GM23338 (cell line): ENCODE measurements around the gene ZNF592. TPM values are rescaled to one million over a fixed set of nuclear protein-coding genes. Genes with fewer than 3 reads are reported as not detected.

ENCODE experiments used
- ATAC-seq: fragments of 200-7000 bp; cut with Tn5 transposase; 3 replicates; pipeline ENCODE4 v1.9.1; 2020
- DNase-seq: peaks from one replicate; pipeline ENCODE4 v3.0.0-alpha.2; 2015; ENCODE audit warnings: low spot score
- H2AFZ ChIP-seq: fragments of 200-600 bp; sonication (generic); 2 replicates; pipeline ENCODE4 v1.8.0; 2016; ENCODE audit warnings: antibody characterized with exemption, mild to moderate bottlenecking, moderate library complexity
- H3F3A ChIP-seq: fragments of 200-600 bp; sonication (generic); replicated peaks from 2 replicates; pipeline ENCODE4 v1.8.0; 2017; ENCODE audit warnings: antibody characterized with exemption, mixed run types, low read depth
- H3K27ac ChIP-seq: fragments of 200-600 bp; sonication (generic); 2 replicates; pipeline ENCODE4 v1.6.1; 2016; ENCODE audit warnings: low read depth
- H3K27me3 ChIP-seq: fragments of 200-600 bp; sonication (generic); 2 replicates; pipeline ENCODE4 v1.8.0; 2016; ENCODE audit warnings: mild to moderate bottlenecking, mixed run types, moderate library complexity; ENCODE audit not compliant: insufficient read depth
- H3K36me3 ChIP-seq: fragments of 200-600 bp; sonication (generic); 2 replicates; pipeline ENCODE4 v1.8.0; 2016; ENCODE audit warnings: mild to moderate bottlenecking; ENCODE audit not compliant: insufficient read depth
- H3K4me1 ChIP-seq: fragments of 200-600 bp; sonication (generic); 2 replicates; pipeline ENCODE4 v1.8.0; 2016; ENCODE audit warnings: mild to moderate bottlenecking, moderate library complexity; ENCODE audit not compliant: insufficient read depth
- H3K4me2 ChIP-seq: fragments of 200-600 bp; sonication (generic); 2 replicates; pipeline ENCODE4 v1.7.1; 2017; ENCODE audit warnings: mixed run types
- H3K4me3 ChIP-seq: fragments of 200-600 bp; sonication (generic); 2 replicates; pipeline ENCODE4 v1.6.1; 2016; ENCODE audit warnings: mixed run types
- H3K79me2 ChIP-seq: fragments of 200-600 bp; sonication (generic); replicated peaks from 2 replicates; pipeline ENCODE4 v1.8.0; 2017; ENCODE audit warnings: mild to moderate bottlenecking; ENCODE audit not compliant: insufficient read depth
- H3K9me2 ChIP-seq: fragments of 200-600 bp; sonication (generic); 2 replicates; pipeline ENCODE4 v1.8.0; 2017; ENCODE audit not compliant: insufficient read depth
- H4K20me1 ChIP-seq: fragments of 200-600 bp; sonication (generic); replicated peaks from 2 replicates; pipeline ENCODE4 v1.8.0; 2017; ENCODE audit warnings: mild to moderate bottlenecking; ENCODE audit not compliant: insufficient read depth
- H3K27ac Mint-ChIP-seq: 2 replicates; pipeline ENCODE4 v1.8.0; 2020; ENCODE audit warnings: inconsistent platforms, mild to moderate bottlenecking, moderate library complexity, mixed read lengths
- H3K27me3 Mint-ChIP-seq: 3 replicates; pipeline ENCODE4 v1.8.0; 2022; ENCODE audit warnings: low read depth, mild to moderate bottlenecking, moderate library complexity, mixed read lengths, inconsistent platforms; ENCODE audit not compliant: insufficient read depth, poor library complexity
- H3K36me3 Mint-ChIP-seq: 3 replicates; pipeline ENCODE4 v1.8.0; 2021; ENCODE audit warnings: low read depth, mild to moderate bottlenecking, inconsistent platforms, moderate library complexity, mixed read lengths
- H3K4me1 Mint-ChIP-seq: 3 replicates; pipeline ENCODE4 v1.8.0; 2020; ENCODE audit warnings: mild to moderate bottlenecking, inconsistent platforms, mixed read lengths
- H3K4me3 Mint-ChIP-seq: 3 replicates; pipeline ENCODE4 v1.8.0; 2021; ENCODE audit warnings: moderate library complexity, mild to moderate bottlenecking, inconsistent platforms, mixed read lengths
- H3K9me3 Mint-ChIP-seq: 3 replicates; pipeline ENCODE4 v1.8.0; 2020; ENCODE audit warnings: moderate library complexity, mild to moderate bottlenecking, inconsistent platforms, mixed read lengths
- ZNF331 ChIP-seq: fragments of 250-450 bp; sonication (Bioruptor Pico); IDR thresholded peaks from 2 replicates; pipeline ENCODE4 v1.5.0; 2020; ENCODE audit warnings: low read depth, mild to moderate bottlenecking, moderate library complexity
- polyA plus RNA-seq: library from polyadenylated mRNA; unstranded; fragments of >200 nt; fragmentation: Nextera tagmentation; extraction: Ambion mirVana; gene quantifications from 2 replicates; pipeline ENCODE4 v1.2.1, GENCODE V29; 2016
- total RNA-seq: library from RNA; depleted of rRNA; stranded (reverse); fragments of >200 nt; shearing (Covaris generic); gene quantifications from 2 replicates; pipeline ENCODE4 v1.2.3, GENCODE V29; 2014
- TF ChIP-seq, protein P1 (sequence below): fragments of 250-450 bp; sonication (Bioruptor Pico); IDR thresholded peaks from 2 replicates; pipeline ENCODE4 v1.5.0; 2020; ENCODE audit warnings: mild to moderate bottlenecking, moderate library complexity
- TF ChIP-seq, protein P2 (sequence below), 2 experiments: fragments of 200-600 bp in 1 of 2; sonication (generic) in 1 of 2; conservative IDR thresholded peaks; 2 replicates each; pipeline versions ENCODE4 v1.5.1 to v1.6.1; 2016 to 2017; ENCODE audit warnings: antibody characterized with exemption in 2 of 2, low read depth in 2 of 2, mild to moderate bottlenecking in 2 of 2, moderate library complexity in 1 of 2

Gene ZNF592
- total and polyA plus RNA-seq, 2 experiments from 2014 or later, result 4.4 to 21.4 TPM

DNA sequence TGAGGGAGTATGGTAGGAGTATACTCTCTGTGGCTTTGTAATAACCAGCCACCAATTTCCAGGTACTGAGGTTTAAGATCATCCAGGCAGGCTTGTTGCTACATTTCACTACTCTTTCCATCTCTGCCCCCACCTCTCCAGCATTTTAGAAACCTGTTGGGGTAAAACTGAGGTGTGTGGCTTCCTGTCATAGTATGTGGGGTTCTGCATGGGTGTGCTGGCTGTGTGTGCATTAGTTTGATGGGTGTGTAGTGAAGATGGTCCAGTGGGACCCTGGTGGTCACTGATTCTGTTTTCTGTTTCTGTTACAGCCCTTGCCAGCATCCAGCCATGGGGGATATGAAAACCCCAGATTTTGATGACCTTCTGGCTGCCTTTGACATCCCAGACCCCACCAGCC, 34.0 kb downstream of the ZNF592 start (continued):
- TF ChIP-seq, protein P1, sequence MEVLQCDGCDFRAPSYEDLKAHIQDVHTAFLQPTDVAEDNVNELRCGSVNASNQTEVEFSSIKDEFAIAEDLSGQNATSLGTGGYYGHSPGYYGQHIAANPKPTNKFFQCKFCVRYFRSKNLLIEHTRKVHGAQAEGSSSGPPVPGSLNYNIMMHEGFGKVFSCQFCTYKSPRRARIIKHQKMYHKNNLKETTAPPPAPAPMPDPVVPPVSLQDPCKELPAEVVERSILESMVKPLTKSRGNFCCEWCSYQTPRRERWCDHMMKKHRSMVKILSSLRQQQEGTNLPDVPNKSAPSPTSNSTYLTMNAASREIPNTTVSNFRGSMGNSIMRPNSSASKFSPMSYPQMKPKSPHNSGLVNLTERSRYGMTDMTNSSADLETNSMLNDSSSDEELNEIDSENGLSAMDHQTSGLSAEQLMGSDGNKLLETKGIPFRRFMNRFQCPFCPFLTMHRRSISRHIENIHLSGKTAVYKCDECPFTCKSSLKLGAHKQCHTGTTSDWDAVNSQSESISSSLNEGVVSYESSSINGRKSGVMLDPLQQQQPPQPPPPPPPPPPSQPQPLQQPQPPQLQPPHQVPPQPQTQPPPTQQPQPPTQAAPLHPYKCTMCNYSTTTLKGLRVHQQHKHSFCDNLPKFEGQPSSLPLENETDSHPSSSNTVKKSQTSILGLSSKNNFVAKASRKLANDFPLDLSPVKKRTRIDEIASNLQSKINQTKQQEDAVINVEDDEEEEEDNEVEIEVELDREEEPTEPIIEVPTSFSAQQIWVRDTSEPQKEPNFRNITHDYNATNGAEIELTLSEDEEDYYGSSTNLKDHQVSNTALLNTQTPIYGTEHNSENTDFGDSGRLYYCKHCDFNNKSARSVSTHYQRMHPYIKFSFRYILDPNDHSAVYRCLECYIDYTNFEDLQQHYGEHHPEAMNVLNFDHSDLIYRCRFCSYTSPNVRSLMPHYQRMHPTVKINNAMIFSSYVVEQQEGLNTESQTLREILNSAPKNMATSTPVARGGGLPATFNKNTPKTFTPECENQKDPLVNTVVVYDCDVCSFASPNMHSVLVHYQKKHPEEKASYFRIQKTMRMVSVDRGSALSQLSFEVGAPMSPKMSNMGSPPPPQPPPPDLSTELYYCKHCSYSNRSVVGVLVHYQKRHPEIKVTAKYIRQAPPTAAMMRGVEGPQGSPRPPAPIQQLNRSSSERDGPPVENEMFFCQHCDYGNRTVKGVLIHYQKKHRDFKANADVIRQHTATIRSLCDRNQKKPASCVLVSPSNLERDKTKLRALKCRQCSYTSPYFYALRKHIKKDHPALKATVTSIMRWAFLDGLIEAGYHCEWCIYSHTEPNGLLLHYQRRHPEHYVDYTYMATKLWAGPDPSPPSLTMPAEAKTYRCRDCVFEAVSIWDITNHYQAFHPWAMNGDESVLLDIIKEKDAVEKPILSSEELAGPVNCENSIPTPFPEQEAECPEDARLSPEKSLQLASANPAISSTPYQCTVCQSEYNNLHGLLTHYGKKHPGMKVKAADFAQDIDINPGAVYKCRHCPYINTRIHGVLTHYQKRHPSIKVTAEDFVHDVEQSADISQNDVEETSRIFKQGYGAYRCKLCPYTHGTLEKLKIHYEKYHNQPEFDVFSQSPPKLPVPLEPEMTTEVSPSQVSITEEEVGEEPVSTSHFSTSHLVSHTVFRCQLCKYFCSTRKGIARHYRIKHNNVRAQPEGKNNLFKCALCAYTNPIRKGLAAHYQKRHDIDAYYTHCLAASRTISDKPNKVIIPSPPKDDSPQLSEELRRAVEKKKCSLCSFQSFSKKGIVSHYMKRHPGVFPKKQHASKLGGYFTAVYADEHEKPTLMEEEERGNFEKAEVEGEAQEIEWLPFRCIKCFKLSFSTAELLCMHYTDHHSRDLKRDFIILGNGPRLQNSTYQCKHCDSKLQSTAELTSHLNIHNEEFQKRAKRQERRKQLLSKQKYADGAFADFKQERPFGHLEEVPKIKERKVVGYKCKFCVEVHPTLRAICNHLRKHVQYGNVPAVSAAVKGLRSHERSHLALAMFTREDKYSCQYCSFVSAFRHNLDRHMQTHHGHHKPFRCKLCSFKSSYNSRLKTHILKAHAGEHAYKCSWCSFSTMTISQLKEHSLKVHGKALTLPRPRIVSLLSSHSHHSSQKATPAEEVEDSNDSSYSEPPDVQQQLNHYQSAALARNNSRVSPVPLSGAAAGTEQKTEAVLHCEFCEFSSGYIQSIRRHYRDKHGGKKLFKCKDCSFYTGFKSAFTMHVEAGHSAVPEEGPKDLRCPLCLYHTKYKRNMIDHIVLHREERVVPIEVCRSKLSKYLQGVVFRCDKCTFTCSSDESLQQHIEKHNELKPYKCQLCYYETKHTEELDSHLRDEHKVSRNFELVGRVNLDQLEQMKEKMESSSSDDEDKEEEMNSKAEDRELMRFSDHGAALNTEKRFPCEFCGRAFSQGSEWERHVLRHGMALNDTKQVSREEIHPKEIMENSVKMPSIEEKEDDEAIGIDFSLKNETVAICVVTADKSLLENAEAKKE (CRISPR knock-in tag), result no peak

DNA sequence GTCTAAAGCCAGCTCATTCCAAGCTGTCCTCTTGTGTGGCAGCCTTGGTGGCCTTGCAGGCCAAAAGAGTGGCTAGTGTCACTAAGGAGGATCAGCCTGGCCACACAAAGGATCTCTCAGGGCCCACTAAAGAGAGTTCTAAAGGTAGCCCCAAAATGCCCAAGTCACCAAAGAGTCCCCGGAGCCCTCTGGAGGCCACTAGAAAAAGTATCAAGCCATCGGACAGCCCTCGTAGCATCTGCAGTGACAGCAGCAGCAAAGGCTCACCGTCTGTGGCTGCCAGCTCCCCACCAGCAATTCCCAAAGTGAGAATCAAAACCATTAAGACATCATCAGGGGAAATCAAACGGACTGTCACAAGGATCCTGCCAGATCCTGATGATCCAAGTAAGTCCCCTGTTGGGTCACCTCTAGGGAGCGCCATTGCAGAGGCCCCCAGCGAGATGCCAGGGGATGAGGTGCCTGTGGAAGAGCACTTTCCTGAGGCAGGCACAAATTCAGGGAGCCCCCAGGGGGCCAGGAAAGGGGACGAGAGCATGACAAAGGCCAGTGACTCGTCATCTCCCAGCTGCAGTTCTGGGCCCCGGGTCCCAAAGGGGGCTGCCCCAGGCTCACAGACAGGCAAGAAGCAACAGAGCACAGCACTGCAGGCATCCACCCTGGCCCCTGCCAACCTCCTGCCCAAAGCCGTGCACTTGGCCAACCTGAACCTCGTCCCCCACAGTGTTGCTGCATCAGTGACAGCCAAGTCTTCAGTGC, 35.3 kb downstream of the ZNF592 start:
- Mint-ChIP-seq H3K4me3 (no peak overlapping the region), H3K27me3 (peaks cover 14% of the 10 kb centered on the region), H3K4me1 (peaks cover 25% of the 10 kb centered on the region), H3K9me3 (no peaks in the 10 kb centered on the region), H3K27ac (peak overlapping the region; percentile 88), H3K36me3 (peaks cover 34% of the 10 kb centered on the region)
- Histone ChIP-seq H3K79me2 (peaks cover 58% of the 10 kb centered on the region), H3K4me3 (no peak overlapping the region), H3K4me2 (0 out of 2 replicates have a peak overlapping the region, but pooled peaks have one; percentile 14), H3K9me2 (no peaks in the 10 kb centered on the region), H4K20me1 (peaks cover 28% of the 10 kb centered on the region), H3F3A (no peaks in the 10 kb centered on the region), H3K27ac (peak overlapping the region; percentile 59; the same call in 1 of the 2 replicates), H2AFZ (no peak overlapping the region), H3K36me3 (peaks cover 8% of the 10 kb centered on the region; the same call in 1 of the 2 replicates), H3K27me3 (no peaks in the 10 kb centered on the region), H3K4me1 (peaks cover 6% of the 10 kb centered on the region; the same call in 1 of the 2 replicates)
- DNase-seq (peak; percentile 61), ATAC-seq (peak; percentile 79)
- no peak for TF ChIP-seq ZNF331 (CRISPR knock-in tag)
- TF ChIP-seq, protein P2, sequence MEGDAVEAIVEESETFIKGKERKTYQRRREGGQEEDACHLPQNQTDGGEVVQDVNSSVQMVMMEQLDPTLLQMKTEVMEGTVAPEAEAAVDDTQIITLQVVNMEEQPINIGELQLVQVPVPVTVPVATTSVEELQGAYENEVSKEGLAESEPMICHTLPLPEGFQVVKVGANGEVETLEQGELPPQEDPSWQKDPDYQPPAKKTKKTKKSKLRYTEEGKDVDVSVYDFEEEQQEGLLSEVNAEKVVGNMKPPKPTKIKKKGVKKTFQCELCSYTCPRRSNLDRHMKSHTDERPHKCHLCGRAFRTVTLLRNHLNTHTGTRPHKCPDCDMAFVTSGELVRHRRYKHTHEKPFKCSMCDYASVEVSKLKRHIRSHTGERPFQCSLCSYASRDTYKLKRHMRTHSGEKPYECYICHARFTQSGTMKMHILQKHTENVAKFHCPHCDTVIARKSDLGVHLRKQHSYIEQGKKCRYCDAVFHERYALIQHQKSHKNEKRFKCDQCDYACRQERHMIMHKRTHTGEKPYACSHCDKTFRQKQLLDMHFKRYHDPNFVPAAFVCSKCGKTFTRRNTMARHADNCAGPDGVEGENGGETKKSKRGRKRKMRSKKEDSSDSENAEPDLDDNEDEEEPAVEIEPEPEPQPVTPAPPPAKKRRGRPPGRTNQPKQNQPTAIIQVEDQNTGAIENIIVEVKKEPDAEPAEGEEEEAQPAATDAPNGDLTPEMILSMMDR (conservative IDR thresholded peaks at IDR 0.05; ENCODE audit: low read depth in 2 of 2), result peak; percentile 67 to 78
- TF ChIP-seq, protein P1 (CRISPR knock-in tag), result no peak
